ENCODE results near the gene AKAP8.
A peak's percentile ranks its signal among the peaks of the same experiment; 100 is the strongest.
"Not testable (repeated sequence)": the region's sequence is repeated elsewhere in the genome, so short reads cannot be mapped to it uniquely, and the experiment has no call there.

Gene AKAP8

DNA sequence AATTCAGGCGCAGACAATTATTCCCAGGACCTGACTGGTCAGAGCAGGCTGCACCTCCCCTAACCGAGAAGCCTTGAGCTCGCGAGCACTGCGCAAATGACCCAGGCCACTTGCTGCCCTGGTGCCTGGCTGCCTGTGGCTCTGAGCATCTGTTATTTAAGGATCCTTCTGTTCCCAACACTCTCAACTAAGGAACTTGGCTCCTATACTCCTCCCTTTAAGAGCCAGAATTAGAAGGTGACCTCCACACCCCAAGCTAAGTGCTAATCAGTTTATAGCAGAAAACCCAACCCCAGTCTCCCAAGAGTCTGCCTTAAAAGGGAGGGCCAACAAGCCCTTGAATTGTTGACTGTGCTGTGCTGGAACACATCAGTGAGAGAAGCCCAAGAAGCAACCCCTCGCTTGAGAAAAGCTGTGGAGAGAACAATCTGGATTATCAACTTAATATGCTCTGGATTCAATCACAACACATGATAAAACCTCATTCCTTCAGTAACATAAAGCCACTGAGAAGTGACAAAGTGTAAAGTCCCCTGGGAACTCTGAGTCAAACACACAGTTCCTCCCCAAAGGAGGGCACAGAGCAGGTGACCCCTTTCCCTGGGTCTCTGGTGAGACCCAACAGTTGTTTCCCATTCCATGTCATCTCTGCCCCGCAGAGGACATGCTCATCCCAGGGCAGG lies 24.7 kb upstream of the AKAP8 start:
- no peak for DNase-seq (ENCODE audit: low read depth in 2 of 2)

DNA sequence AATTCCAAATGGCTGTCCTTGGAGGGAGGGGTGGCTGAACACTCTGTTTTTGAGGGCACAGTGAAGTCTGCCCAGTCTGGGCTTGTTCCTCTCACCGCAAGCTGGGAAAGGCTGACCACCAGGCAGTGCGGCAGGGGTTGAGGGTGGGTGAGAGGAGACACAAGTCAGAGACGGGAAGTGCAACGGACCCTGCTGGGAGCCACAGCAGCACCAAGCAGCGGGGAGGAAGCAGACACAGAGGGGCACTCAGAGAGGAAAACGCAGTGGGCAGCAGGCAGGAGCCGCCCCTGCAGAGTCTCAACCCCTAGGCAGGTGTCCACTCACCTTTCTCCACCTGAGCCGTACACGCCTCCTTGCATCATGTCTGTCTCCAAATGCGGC lies 23.6 kb upstream of the AKAP8 start:
- DNase-seq (ENCODE audit: low read depth in 2 of 2), result no peak

- DNase-seq (ENCODE audit: low read depth in 2 of 2), result no peak
Measured at GRCh38 chr19:15402411-15403150, 23.0 kb upstream of the AKAP8 start.

DNA sequence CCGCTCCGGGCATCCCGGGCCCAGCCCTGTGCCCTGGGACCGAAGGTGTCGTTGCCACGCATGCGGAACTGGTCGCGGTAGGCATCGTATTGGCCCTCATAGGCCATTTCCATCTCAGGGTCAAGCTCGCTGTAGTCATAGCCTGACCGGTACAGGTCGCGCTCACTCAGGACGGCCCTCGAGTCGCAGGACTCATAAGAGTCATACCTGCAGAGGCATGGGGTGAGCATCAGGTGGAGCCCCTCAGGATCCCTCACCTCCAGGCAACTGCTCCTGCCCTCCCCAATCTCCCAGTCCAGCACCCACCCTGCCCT lies 21.8 kb upstream of the AKAP8 start:
- no peak for DNase-seq (ENCODE audit: low read depth in 2 of 2)

GRCh38 chr19:15400521-15401396 lies 21.2 kb upstream of the AKAP8 start:
- DNase-seq (ENCODE audit: low read depth in 2 of 2), result no peak

DNA sequence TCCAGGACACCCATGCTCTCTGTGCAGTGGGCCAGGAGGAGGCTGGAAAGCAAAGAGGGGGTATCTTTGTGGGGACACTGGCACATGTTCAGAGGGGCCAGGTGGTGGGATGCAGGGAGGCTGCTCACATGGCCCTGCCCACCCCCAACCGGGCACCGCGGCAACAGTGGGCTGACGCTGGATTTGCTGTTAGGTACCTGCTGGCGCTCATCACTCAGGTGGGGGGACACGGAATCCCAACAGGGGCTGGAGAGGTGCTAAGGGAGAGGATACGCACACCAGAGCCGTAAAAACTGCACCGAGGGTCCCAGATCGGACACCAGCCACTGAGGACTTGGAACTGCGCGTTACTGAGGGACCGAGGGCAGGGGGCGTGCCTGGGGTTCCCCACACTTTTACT lies 20.0 kb upstream of the AKAP8 start:
- DNase-seq (ENCODE audit: low read depth in 2 of 2), result no peak

DNA sequence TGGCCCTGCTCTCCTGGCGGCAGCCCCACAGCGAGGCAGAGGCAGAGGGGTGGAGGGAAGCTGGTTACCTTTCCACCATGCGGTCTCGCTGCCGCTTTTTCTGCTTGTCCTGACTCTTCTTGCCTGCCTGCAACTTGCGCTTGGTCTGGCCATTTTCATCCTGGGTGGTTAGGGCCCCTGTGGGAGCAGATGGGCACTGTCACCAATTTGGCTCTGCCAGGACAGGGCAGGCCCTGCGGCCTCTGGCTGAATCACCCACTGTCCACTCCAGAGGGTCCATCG lies 19.6 kb upstream of the AKAP8 start:
- DNase-seq (ENCODE audit: low read depth in 2 of 2), result no peak

DNA sequence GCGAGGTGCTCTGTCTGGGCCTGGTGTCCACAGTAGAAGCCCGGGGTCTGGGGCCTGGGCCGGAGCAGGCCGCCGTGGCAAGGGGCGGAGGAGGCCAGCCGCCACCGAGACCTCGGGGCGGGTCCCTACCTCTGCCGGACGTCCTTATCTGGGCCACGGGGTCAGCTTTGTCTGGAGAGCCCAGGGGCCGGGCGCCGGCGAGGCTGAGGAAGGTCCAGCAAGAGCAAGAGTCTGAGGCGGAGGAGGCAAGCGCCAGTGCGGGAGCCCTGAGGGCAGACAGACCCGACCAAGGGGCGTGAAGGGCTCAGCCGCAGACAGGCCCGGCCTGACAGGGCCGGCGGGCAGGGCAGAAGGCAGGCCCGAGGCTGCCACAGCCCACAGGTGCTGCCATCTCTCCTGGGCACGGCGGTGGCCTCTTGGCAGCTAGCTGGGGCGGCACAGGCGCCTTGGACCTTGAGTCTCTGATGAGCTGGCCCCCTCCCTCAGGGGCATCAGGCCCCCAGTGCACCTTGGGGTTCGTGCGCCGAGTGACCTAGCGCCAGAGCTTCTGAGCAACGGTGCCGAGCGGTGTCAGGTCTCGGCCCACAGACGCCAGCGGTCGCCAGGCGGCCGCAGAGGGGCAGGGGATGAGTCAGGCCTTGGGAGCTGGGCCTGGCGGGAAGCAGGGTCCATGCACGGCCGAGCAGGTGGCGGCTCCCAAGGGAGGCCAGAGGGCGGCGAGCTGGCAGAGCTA lies 19.1 kb upstream of the AKAP8 start:
- DNase-seq (ENCODE audit: low read depth in 2 of 2), result no peak

- DNase-seq (ENCODE audit: low read depth in 2 of 2), result no peak
Measured at GRCh38 chr19:15397782-15398181, 18.2 kb upstream of the AKAP8 start.

DNA sequence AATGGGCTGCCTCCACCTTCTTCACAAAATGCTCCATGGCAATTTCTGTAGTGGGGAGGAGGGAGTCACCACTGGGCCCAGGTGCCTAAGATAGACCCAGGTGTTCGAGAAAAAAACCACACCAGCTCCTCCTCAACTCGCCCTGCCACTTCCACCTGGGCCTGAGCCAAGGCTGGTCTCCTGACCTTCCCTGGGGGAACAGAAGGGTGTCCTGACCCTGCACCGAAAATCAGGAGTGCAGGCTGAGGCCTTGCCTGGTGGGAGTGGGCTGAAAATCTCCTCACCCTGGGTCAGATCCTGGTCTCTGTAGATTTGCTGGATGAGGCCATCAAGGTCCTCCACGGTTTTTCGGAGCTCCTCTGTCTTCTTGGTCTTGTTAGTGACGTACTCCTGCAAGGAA lies 17.6 kb upstream of the AKAP8 start:
- no peak for DNase-seq (ENCODE audit: low read depth in 2 of 2)

GRCh38 chr19:15396436-15396835 lies 16.8 kb upstream of the AKAP8 start:
- no peak for DNase-seq (ENCODE audit: low read depth in 2 of 2)

GRCh38 chr19:15395251-15395650 lies 15.7 kb upstream of the AKAP8 start:
- not testable (repeated sequence) for DNase-seq (ENCODE audit: low read depth in 2 of 2)

GRCh38 chr19:15394426-15394825 lies 14.8 kb upstream of the AKAP8 start:
- DNase-seq (ENCODE audit: low read depth in 2 of 2), result no peak

GRCh38 chr19:15393963-15394362 lies 14.4 kb upstream of the AKAP8 start:
- DNase-seq (ENCODE audit: low read depth in 2 of 2), result no peak

GRCh38 chr19:15390814-15391213 lies 11.2 kb upstream of the AKAP8 start:
- no peak for DNase-seq (ENCODE audit: low read depth in 2 of 2)

- no peak for DNase-seq (ENCODE audit: low read depth in 2 of 2)
Measured at GRCh38 chr19:15381864-15382263, 2.3 kb upstream of the AKAP8 start.

DNA sequence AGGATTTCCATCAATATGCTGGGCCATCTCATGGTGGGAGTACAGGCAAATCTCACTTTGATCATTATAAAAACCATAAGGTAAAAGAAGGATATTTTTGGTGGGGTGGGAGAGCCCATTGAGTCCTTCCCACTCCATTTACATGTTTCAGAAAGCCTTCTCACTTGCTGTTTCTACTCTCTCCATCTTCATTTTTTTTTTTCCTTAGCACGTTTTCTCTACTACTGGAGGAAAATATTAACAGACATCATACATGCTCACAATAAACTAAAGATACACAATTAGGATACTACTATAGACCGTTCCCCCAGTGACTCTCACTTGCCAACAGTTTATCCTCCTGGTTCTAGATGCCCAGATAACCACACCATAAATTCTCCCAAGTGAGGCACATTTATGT lies 1.8 kb upstream of the AKAP8 start:
- no peak for DNase-seq (ENCODE audit: low read depth in 2 of 2)

DNA sequence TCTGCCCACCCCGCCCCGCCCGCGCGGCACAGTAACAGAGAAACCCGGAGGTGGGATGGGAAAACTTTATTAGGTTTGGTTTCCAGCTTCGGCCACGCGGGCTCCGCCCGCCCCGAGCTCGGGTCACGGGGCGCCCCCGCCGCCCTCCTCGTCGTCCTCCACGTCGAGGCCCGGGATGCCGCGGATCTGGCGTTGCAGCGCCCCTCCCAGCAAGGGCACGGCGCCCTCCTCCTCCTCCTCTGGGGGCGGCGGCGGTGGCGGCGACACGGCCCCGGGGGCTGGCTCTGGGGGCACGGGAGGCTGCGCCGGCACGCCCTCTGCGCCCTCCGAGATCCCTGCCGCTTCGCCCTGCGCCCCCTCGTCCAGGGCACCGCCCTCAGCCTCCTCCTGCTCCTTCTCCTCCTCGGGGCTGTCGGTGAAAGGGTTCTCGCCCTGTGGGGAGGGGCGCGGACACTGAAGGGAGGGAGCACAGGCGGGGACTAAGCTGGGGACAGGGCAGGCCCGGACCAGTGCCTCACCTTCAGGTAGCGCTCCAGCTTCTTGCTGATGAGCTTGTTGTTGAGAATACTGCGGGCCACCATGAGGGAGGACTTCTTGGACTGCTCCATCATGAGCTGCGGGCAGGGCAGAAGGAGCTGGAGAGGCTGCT lies 536 bp upstream of the AKAP8 start:
- peak; percentile 28 to 29 for DNase-seq (ENCODE audit: low read depth in 2 of 2)

GRCh38 chr19:15378534-15379082 lies 979 bp downstream of the AKAP8 start:
- DNase-seq (ENCODE audit: low read depth in 2 of 2), result peak; percentile 34 to 42

GRCh38 chr19:15374796-15375440 lies 4.7 kb downstream of the AKAP8 start:
- no peak for DNase-seq (ENCODE audit: low read depth in 2 of 2)

- no peak for DNase-seq (ENCODE audit: low read depth in 2 of 2)
Measured at GRCh38 chr19:15374105-15374651, 5.4 kb downstream of the AKAP8 start.

Measured in stimulated activated CD4-positive, alpha-beta T cell treated with anti-CD3 and anti-CD28 coated beads, Interleukin-15, amount 100 ng/mL, for 48 hours (primary cell).